Glutamatergic neuron (in vitro differentiated cells): ENCODE results near the gene LARP4B. TPM values are rescaled to one million over a fixed set of nuclear protein-coding genes. Genes with fewer than 3 reads are reported as not detected.

Experiments
- DNase-seq: peaks from one replicate; pipeline ENCODE4 v3.0.0; 2022
- H3K27ac Mint-ChIP-seq: one replicate; pipeline ENCODE4 v1.8.0; 2020; ENCODE audit warnings: mild to moderate bottlenecking, mixed read lengths, inconsistent platforms; ENCODE audit not compliant: unreplicated experiment
- H3K27me3 Mint-ChIP-seq: one replicate; pipeline ENCODE4 v1.8.0; 2020; ENCODE audit warnings: mild to moderate bottlenecking, moderate library complexity, mixed read lengths, inconsistent platforms; ENCODE audit not compliant: unreplicated experiment
- H3K36me3 Mint-ChIP-seq: one replicate; pipeline ENCODE4 v1.8.0; 2020; ENCODE audit warnings: mild to moderate bottlenecking, mixed read lengths, inconsistent platforms; ENCODE audit not compliant: unreplicated experiment
- H3K4me1 Mint-ChIP-seq: one replicate; pipeline ENCODE4 v1.8.0; 2020; ENCODE audit warnings: mild to moderate bottlenecking, low read depth, mixed read lengths, inconsistent platforms; ENCODE audit not compliant: unreplicated experiment
- H3K4me3 Mint-ChIP-seq: one replicate; pipeline ENCODE4 v1.8.0; 2020; ENCODE audit warnings: mild to moderate bottlenecking, mixed read lengths, inconsistent platforms; ENCODE audit not compliant: unreplicated experiment
- H3K9me3 Mint-ChIP-seq: one replicate; pipeline ENCODE4 v1.8.0; 2020; ENCODE audit warnings: mild to moderate bottlenecking, moderate library complexity, mixed read lengths, inconsistent platforms; ENCODE audit not compliant: unreplicated experiment
- CTCF ChIP-seq: fragments of 200-600 bp; sonication (generic); IDR thresholded peaks from one replicate; pipeline ENCODE4 v1.5.0; 2021; ENCODE audit not compliant: partially characterized antibody, unreplicated experiment
- total RNA-seq: library from RNA; stranded (reverse); fragmentation: NEBNext Ultra II Directional; extraction: Animal tissue kit (Norgen Biotek cat#: 25700); gene quantifications from one replicate; pipeline ENCODE4 v1.2.1, GENCODE V29; 2021; ENCODE audit not compliant: unreplicated experiment

LARP4B gene
- total RNA-seq, 1 donor from 2014 or later: 65.6 TPM

GRCh38 chr10:760622-761021 lies 170.9 kb downstream of the LARP4B start:
- TF ChIP-seq CTCF: no peak
- no peak overlapping the region for H3K4me3 Mint-ChIP-seq
- no peak overlapping the region for H3K27ac Mint-ChIP-seq
- peaks cover 9% of the 10 kb centered on the region for H3K9me3 Mint-ChIP-seq
- DNase-seq: no peak
- H3K36me3 Mint-ChIP-seq: peaks cover 25% of the 10 kb centered on the region
- no peaks in the 10 kb centered on the region for H3K4me1 Mint-ChIP-seq
- H3K27me3 Mint-ChIP-seq: peaks cover 4% of the 10 kb centered on the region

GRCh38 chr10:759898-760477 lies 171.5 kb downstream of the LARP4B start:
- Mint-ChIP-seq H3K9me3 (peaks cover 12% of the 10 kb centered on the region), H3K4me3 (peak overlapping the region; percentile 10), H3K4me1 (no peaks in the 10 kb centered on the region), H3K27me3 (peaks cover 4% of the 10 kb centered on the region), H3K27ac (no peak overlapping the region), H3K36me3 (peaks cover 25% of the 10 kb centered on the region)
- TF ChIP-seq CTCF: no peak
- DNase-seq: no peak

Other genes with a start within 250 kb of the LARP4B start
- 52.6 TPM for gene DIP2C, start 242.0 kb downstream of the LARP4B start, total RNA-seq
- gene GTPBP4, start 56.7 kb upstream of the LARP4B start, total RNA-seq: 45.4 TPM
- gene IDI2, start 94.2 kb upstream of the LARP4B start, total RNA-seq: not detected
- 103 TPM for gene IDI1, start 117.4 kb upstream of the LARP4B start, total RNA-seq
- gene WDR37, start 124.7 kb upstream of the LARP4B start, total RNA-seq: 27.8 TPM